SU-DHL-6 (cell line): Measurements from ENCODE around the gene TMEM14C.

Source experiments
- H2AFZ ChIP-seq: fragments of 200-600 bp; sonication (generic); 2 replicates; pipeline ENCODE4 v1.6.1; 2014; ENCODE audit warnings: low read depth, mild to moderate bottlenecking, moderate library complexity, mixed read lengths, antibody characterized with exemption, low read length; ENCODE audit not compliant: severe bottlenecking
- H3F3A ChIP-seq: fragments of 200-600 bp; shearing (Covaris generic); 2 replicates; pipeline ENCODE4 v1.6.0; 2016; ENCODE audit warnings: antibody characterized with exemption, mild to moderate bottlenecking; ENCODE audit not compliant: insufficient read depth
- H3K27ac ChIP-seq: fragments of 200-600 bp; sonication (generic); 2 replicates; pipeline ENCODE4 v1.5.1; 2016; ENCODE audit warnings: low read depth, mild to moderate bottlenecking, low read length, moderate library complexity, mixed read lengths
- H3K27me3 ChIP-seq: fragments of 200-600 bp; sonication (generic), shearing (Covaris generic); 2 replicates; pipeline ENCODE4 v1.6.0; 2014; ENCODE audit warnings: mild to moderate bottlenecking, low read length
- H3K36me3 ChIP-seq: fragments of 200-600 bp; sonication (generic); 2 replicates; pipeline ENCODE4 v1.6.1; 2014; ENCODE audit warnings: mild to moderate bottlenecking, low read length, mixed read lengths
- H3K4me2 ChIP-seq: fragments of 300-600, 200-600 bp; shearing (Covaris generic), sonication (generic); 2 replicates; pipeline ENCODE4 v1.6.0; 2014; ENCODE audit warnings: low read length, low read depth, mild to moderate bottlenecking; ENCODE audit not compliant: poor library complexity, severe bottlenecking
- H3K4me3 ChIP-seq: fragments of 200-600 bp; sonication (generic); 2 replicates; pipeline ENCODE4 v1.5.1; 2014; ENCODE audit warnings: antibody characterized with exemption, low read length, mild to moderate bottlenecking, mixed read lengths; ENCODE audit not compliant: insufficient read depth, poor library complexity, severe bottlenecking
- H3K79me2 ChIP-seq: fragments of 200-600 bp; sonication (generic); 2 replicates; pipeline ENCODE4 v1.6.1; 2014; ENCODE audit warnings: mild to moderate bottlenecking, low read length, moderate library complexity; ENCODE audit not compliant: insufficient read depth
- H3K9ac ChIP-seq: fragments of 200-600 bp; sonication (generic); 2 replicates; pipeline ENCODE4 v1.7.0; 2014; ENCODE audit warnings: mild to moderate bottlenecking, low read length
- H3K9me2 ChIP-seq: fragments of 200-600 bp; sonication (generic); replicated peaks from 2 replicates; pipeline ENCODE4 v1.6.1; 2014; ENCODE audit warnings: low read length; ENCODE audit not compliant: insufficient read depth
- H3K9me3 ChIP-seq: fragments of 200-600 bp; sonication (generic); 2 replicates; pipeline ENCODE4 v1.6.1; 2014; ENCODE audit warnings: low read length, mixed read lengths; ENCODE audit not compliant: insufficient read depth
- H4K20me1 ChIP-seq: fragments of 200-600 bp; sonication (generic); 2 replicates; pipeline ENCODE4 v1.6.1; 2014; ENCODE audit warnings: low read depth, mild to moderate bottlenecking, antibody characterized with exemption, low read length, moderate library complexity, mixed read lengths
- EZH2phosphoT487 ChIP-seq: fragments of 200-600 bp; sonication (generic), shearing (Covaris generic); conservative IDR thresholded peaks from 2 replicates; pipeline ENCODE4 v1.6.1; 2018; ENCODE audit warnings: mild to moderate bottlenecking, antibody characterized with exemption, low read length, moderate library complexity, mixed read lengths
- TF ChIP-seq, protein P1 (sequence below): fragments of 200-600 bp; sonication (generic); IDR thresholded peaks from one replicate; pipeline ENCODE4 v1.5.1; 2017; ENCODE audit warnings: antibody characterized with exemption, mild to moderate bottlenecking, low read length, moderate library complexity; ENCODE audit not compliant: insufficient read depth, poor library complexity, severe bottlenecking

The TMEM14C gene

DNA sequence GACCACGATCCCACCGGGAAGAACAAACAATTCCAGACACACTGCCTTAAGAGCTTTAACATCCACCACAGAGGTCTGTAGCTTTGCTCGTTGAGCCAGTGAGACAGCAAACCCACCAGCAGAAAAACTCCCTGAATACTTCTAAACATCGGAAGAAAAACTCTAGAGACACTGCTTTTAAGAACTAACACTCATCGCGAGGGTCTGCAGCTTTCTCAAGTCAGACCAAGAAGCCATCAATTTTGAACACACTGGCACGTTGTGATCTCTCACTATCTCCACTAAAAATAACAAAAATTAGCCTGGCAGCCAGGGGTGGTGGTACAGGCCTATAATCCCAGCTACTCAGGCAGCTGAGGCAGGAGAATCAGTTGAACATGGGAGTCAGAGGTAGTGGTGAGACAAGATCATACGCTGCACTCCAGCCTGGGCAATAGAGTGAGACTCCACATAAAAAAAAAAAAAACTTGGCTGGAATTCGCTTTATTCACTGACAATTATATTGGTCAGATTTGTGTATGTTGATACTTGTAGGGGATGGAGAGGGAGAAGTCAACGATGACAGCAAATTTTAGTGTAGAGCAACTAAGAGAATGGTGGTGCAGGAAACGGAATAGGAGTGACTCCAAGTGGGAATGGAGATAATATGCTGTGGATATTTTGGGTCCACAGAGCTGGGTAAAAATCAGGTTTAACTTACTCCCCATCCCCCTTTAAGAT is 860 bp upstream of the TMEM14C start:
- H3K27ac ChIP-seq: peak overlapping the region; percentile 48
- H3F3A ChIP-seq: peaks cover 23% of the 10 kb centered on the region
- peaks cover 29% of the 10 kb centered on the region for H3K9me3 ChIP-seq
- H3K4me3 ChIP-seq: peak overlapping the region; percentile 73
- H3K36me3 ChIP-seq: 0 out of 2 replicates have a peak, but pooled peaks cover 3% of the 10 kb centered on the region
- peak overlapping the region; percentile 81 for H3K4me2 ChIP-seq
- no peaks in the 10 kb centered on the region for H3K9me2 ChIP-seq
- peak overlapping the region; percentile 79 for H3K9ac ChIP-seq
- TF ChIP-seq, protein P1, sequence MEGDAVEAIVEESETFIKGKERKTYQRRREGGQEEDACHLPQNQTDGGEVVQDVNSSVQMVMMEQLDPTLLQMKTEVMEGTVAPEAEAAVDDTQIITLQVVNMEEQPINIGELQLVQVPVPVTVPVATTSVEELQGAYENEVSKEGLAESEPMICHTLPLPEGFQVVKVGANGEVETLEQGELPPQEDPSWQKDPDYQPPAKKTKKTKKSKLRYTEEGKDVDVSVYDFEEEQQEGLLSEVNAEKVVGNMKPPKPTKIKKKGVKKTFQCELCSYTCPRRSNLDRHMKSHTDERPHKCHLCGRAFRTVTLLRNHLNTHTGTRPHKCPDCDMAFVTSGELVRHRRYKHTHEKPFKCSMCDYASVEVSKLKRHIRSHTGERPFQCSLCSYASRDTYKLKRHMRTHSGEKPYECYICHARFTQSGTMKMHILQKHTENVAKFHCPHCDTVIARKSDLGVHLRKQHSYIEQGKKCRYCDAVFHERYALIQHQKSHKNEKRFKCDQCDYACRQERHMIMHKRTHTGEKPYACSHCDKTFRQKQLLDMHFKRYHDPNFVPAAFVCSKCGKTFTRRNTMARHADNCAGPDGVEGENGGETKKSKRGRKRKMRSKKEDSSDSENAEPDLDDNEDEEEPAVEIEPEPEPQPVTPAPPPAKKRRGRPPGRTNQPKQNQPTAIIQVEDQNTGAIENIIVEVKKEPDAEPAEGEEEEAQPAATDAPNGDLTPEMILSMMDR: no peak
- TF ChIP-seq EZH2phosphoT487: no peak
- H4K20me1 ChIP-seq: no peaks in the 10 kb centered on the region
- H3K27me3 ChIP-seq: no peaks in the 10 kb centered on the region
- H3K79me2 ChIP-seq: 0 out of 2 replicates have a peak, but pooled peaks cover 12% of the 10 kb centered on the region
- H2AFZ ChIP-seq: peak overlapping the region; percentile 96

DNA sequence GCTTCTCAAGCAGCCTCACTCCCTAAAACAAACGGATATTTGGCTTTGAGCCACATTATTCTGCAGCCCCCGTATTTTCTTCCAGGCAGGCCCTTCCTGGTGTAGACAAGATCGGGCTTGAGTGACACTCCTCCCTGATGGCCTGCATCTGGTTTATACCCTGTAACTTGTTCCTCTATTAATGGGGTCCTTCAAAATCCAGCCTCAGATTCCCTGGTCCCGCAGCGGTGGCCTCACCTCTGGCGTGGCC is 375 bp upstream of the TMEM14C start:
- peak overlapping the region; percentile 48 for H3K27ac ChIP-seq
- no peaks in the 10 kb centered on the region for H3K9me2 ChIP-seq
- H3K36me3 ChIP-seq: 0 out of 2 replicates have a peak, but pooled peaks cover 3% of the 10 kb centered on the region
- H4K20me1 ChIP-seq: no peaks in the 10 kb centered on the region
- H3K4me2 ChIP-seq: peak overlapping the region; percentile 81
- H3K4me3 ChIP-seq: peak overlapping the region; percentile 73
- peak overlapping the region; percentile 96 for H2AFZ ChIP-seq
- H3F3A ChIP-seq: peaks cover 23% of the 10 kb centered on the region
- peak overlapping the region; percentile 79 for H3K9ac ChIP-seq
- no peaks in the 10 kb centered on the region for H3K27me3 ChIP-seq
- TF ChIP-seq, protein P1: no peak
- TF ChIP-seq EZH2phosphoT487: no peak
- 0 out of 2 replicates have a peak, but pooled peaks cover 12% of the 10 kb centered on the region for H3K79me2 ChIP-seq
- H3K9me3 ChIP-seq: peaks cover 29% of the 10 kb centered on the region

DNA sequence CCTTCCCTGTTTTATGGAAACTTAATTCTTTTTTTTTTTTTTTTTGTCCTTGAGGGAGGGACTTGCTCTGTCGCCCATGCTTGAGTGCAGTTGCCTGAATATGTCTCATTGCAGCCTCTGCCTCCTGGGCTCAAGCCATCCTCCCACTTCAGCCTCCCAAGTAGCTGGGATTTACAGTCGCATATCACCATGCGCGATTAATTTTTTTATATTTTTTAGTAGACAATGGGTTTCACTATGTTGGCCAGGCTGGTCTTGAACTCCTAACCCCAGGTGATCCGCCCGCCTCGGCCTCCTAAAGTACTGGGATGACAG is 654 bp downstream of the TMEM14C start:
- Histone ChIP-seq H3K4me3 (peak overlapping the region; percentile 73), H3K27me3 (no peaks in the 10 kb centered on the region), H2AFZ (peak overlapping the region; percentile 96), H3K9me3 (peaks cover 20% of the 10 kb centered on the region), H4K20me1 (no peaks in the 10 kb centered on the region), H3K36me3 (0 out of 2 replicates have a peak, but pooled peaks cover 2% of the 10 kb centered on the region), H3F3A (peaks cover 23% of the 10 kb centered on the region), H3K79me2 (0 out of 2 replicates have a peak, but pooled peaks cover 12% of the 10 kb centered on the region), H3K9me2 (no peaks in the 10 kb centered on the region), H3K27ac (peak overlapping the region; percentile 64), H3K4me2 (peak overlapping the region; percentile 81), H3K9ac (peak overlapping the region; percentile 79)
- TF ChIP-seq EZH2phosphoT487: no peak
- TF ChIP-seq, protein P1: no peak
